ENCODE measurements around the gene SIK2. TPM values are rescaled to one million over a fixed set of nuclear protein-coding genes. Genes with fewer than 3 reads are reported as not detected.

SIK2 gene
- total RNA-seq, 1 donor from 2014 or later: 43.0 TPM

DNA sequence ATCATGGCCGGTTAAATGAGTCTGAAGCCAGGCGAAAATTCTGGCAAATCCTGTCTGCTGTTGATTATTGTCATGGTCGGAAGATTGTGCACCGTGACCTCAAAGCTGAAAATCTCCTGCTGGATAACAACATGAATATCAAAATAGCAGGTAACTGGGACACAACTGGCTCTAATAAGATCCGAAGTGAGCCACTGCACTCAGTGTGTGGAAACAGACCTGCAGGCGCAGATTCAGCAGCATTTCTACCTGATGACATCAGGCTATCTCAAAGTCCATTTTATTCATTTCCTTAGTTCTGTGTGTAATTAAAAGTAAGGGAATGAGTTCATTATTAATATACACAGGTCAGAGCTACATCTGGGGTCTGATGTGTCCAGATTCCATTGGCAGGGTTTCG, 85.8 kb downstream of the SIK2 start:
- H3K4me1 Mint-ChIP-seq (ENCODE audit: low read depth): peaks cover 39% of the 10 kb centered on the region
- H3K36me3 Mint-ChIP-seq (ENCODE audit: insufficient read depth): peaks cover 27% of the 10 kb centered on the region
- H3K4me3 Mint-ChIP-seq (ENCODE audit: low read depth): no peak overlapping the region
- H3K27ac Mint-ChIP-seq: peak overlapping the region; percentile 70
- TF ChIP-seq, protein P1, sequence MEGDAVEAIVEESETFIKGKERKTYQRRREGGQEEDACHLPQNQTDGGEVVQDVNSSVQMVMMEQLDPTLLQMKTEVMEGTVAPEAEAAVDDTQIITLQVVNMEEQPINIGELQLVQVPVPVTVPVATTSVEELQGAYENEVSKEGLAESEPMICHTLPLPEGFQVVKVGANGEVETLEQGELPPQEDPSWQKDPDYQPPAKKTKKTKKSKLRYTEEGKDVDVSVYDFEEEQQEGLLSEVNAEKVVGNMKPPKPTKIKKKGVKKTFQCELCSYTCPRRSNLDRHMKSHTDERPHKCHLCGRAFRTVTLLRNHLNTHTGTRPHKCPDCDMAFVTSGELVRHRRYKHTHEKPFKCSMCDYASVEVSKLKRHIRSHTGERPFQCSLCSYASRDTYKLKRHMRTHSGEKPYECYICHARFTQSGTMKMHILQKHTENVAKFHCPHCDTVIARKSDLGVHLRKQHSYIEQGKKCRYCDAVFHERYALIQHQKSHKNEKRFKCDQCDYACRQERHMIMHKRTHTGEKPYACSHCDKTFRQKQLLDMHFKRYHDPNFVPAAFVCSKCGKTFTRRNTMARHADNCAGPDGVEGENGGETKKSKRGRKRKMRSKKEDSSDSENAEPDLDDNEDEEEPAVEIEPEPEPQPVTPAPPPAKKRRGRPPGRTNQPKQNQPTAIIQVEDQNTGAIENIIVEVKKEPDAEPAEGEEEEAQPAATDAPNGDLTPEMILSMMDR (IDR thresholded peaks at IDR 0.05; ENCODE audit: unreplicated experiment): no peak
- DNase-seq (ENCODE audit: low spot score, unreplicated experiment): no peak
- no peaks in the 10 kb centered on the region for H3K9me3 Mint-ChIP-seq (ENCODE audit: low read depth)
- H3K27me3 Mint-ChIP-seq: no peaks in the 10 kb centered on the region

DNA sequence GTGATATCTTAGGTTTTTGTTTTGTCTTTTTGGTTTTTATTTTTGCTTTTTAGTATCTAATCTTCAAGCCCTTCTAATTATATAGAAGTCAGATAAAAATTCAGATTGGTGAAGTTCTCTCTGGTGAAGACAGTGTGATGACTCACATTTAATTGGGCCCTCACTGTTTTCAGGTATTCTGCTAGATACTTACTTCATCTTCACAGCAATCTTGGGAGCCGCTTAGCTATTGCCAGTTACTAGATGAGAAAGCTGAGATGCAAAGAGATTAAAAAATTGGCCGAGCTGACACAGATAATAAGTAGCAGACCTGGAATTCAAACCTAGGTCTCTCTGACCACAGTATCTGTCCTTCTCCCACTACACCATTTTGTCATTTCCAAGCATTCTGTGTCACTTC, 88.9 kb downstream of the SIK2 start:
- peaks cover 57% of the 10 kb centered on the region for H3K4me1 Mint-ChIP-seq (ENCODE audit: low read depth)
- peaks cover 22% of the 10 kb centered on the region for H3K36me3 Mint-ChIP-seq (ENCODE audit: insufficient read depth)
- H3K27ac Mint-ChIP-seq: peak overlapping the region; percentile 57
- H3K9me3 Mint-ChIP-seq (ENCODE audit: low read depth): no peaks in the 10 kb centered on the region
- H3K4me3 Mint-ChIP-seq (ENCODE audit: low read depth): no peak overlapping the region
- DNase-seq (ENCODE audit: low spot score, unreplicated experiment): no peak
- no peaks in the 10 kb centered on the region for H3K27me3 Mint-ChIP-seq
- TF ChIP-seq, protein P1 (IDR thresholded peaks at IDR 0.05; ENCODE audit: unreplicated experiment): no peak

DNA sequence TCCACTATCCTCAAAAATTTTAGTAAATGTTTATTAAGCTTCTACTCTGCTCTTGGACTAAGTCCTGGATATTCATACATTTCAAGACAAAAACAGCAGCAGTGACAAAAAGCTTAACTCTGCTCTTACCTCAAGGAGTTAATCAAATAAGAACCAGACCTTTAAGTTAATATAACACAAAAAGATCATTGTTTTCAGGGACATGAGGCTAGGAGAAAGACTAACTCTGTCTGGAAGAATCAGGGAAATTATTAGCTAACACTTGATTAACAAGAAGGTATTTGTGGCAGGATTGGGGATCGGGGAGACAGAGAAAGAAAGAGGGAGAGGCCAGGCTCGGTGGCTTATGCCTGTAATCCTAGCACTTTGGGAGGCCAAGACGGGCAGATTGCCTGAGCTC, 89.5 kb downstream of the SIK2 start:
- DNase-seq (ENCODE audit: low spot score, unreplicated experiment): no peak
- H3K4me1 Mint-ChIP-seq (ENCODE audit: low read depth): peaks cover 62% of the 10 kb centered on the region
- peaks cover 19% of the 10 kb centered on the region for H3K36me3 Mint-ChIP-seq (ENCODE audit: insufficient read depth)
- no peaks in the 10 kb centered on the region for H3K27me3 Mint-ChIP-seq
- H3K9me3 Mint-ChIP-seq (ENCODE audit: low read depth): no peaks in the 10 kb centered on the region
- TF ChIP-seq, protein P1 (IDR thresholded peaks at IDR 0.05; ENCODE audit: unreplicated experiment): no peak
- peak overlapping the region; percentile 25 for H3K4me3 Mint-ChIP-seq (ENCODE audit: low read depth)
- peak overlapping the region; percentile 57 for H3K27ac Mint-ChIP-seq

DNA sequence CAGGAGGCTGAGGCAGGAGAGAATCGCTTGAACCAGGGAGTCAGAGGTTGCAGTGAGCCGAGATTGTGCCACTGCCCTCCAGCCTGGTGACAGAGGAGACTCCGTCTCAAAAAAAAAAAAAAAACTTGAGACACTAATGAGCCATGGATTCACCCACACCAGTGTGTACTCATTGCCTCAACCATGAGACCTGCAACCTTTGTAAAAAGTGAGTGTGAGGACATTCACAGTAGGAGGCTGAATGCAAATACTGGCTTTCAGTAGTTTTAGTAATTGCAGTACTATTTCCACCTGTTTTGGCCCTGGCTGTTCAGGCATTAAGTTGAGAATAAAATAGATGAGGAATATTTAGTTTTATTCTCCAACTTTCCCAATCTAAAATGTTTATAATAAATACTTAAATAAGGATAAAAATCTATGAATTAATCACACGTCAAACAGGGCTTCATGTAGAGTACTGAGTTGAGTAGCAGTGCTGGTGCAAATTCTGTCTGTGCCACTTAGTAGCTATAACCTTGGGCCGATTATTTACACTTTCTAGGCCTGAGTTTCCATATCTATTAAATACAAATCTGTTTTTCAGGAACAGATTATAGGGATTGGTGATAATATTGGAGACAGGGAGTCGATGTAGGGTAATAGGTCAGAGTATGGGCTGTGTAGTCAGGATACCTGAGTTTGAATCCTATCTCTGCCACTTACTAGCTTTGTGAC, 91.1 kb downstream of the SIK2 start:
- H3K4me3 Mint-ChIP-seq (ENCODE audit: low read depth): no peak overlapping the region
- peaks cover 15% of the 10 kb centered on the region for H3K36me3 Mint-ChIP-seq (ENCODE audit: insufficient read depth)
- DNase-seq (ENCODE audit: low spot score, unreplicated experiment): no peak
- H3K27ac Mint-ChIP-seq: peak overlapping the region; percentile 75
- no peaks in the 10 kb centered on the region for H3K27me3 Mint-ChIP-seq
- peaks cover 63% of the 10 kb centered on the region for H3K4me1 Mint-ChIP-seq (ENCODE audit: low read depth)
- H3K9me3 Mint-ChIP-seq (ENCODE audit: low read depth): no peaks in the 10 kb centered on the region
- TF ChIP-seq, protein P1 (IDR thresholded peaks at IDR 0.05; ENCODE audit: unreplicated experiment): no peak

DNA sequence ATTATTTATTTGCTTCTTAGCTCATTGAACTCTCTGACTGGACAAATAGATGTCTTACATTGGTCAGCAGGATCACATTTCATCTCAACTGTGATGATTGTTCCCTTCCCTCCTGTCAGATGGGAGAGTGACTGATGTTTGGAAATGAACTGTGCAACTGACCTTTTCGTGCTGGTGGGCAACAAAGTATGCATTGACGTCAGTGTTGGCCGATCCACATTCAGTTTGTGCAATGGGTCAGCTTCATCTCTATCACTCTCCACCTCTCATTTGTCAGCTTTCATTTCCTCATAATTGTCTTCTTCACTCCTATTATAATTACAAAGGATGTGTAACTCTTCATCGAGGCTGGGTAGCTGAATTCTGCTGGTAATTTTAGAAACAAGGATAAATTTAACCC, 92.6 kb downstream of the SIK2 start:
- peaks cover 10% of the 10 kb centered on the region for H3K36me3 Mint-ChIP-seq (ENCODE audit: insufficient read depth)
- H3K4me3 Mint-ChIP-seq (ENCODE audit: low read depth): peak overlapping the region; percentile 18
- H3K27ac Mint-ChIP-seq: peak overlapping the region; percentile 84
- no peaks in the 10 kb centered on the region for H3K27me3 Mint-ChIP-seq
- no peak for DNase-seq (ENCODE audit: low spot score, unreplicated experiment)
- TF ChIP-seq, protein P1 (IDR thresholded peaks at IDR 0.05; ENCODE audit: unreplicated experiment): no peak
- no peaks in the 10 kb centered on the region for H3K9me3 Mint-ChIP-seq (ENCODE audit: low read depth)
- peaks cover 55% of the 10 kb centered on the region for H3K4me1 Mint-ChIP-seq (ENCODE audit: low read depth)

Measured in progenitor cell of endocrine pancreas (in vitro differentiated cells).